Smooth muscle cell (in vitro differentiated cells): ENCODE data around the gene NKAIN1. TPM values are rescaled to one million over a fixed set of nuclear protein-coding genes. Genes with fewer than 3 reads are reported as not detected.
"Not testable (repeated sequence)": the region's sequence is repeated elsewhere in the genome, so short reads cannot be mapped to it uniquely, and the experiment has no call there.

Experiments used
- DNase-seq: peaks from one replicate; lab custom pipeline; 2025; ENCODE audit not compliant: unreplicated experiment; lab: John Stamatoyannopoulos, UW
- H2AFZ ChIP-seq: fragments of 200-600 bp; sonication (generic); 2 replicates; pipeline ENCODE4 v1.6.0; 2016; ENCODE audit warnings: antibody characterized with exemption, low read depth, mild to moderate bottlenecking
- H3F3A ChIP-seq: fragments of 200-600 bp; sonication (generic); 2 replicates; pipeline ENCODE4 v1.6.0; 2017; ENCODE audit warnings: antibody characterized with exemption, low read depth
- H3K27ac ChIP-seq: fragments of 200-600 bp; sonication (generic); 2 replicates; pipeline ENCODE4 v1.5.1; 2016; ENCODE audit warnings: low read depth, mild to moderate bottlenecking
- H3K27me3 ChIP-seq: fragments of 200-600 bp; sonication (generic); 2 replicates; pipeline ENCODE4 v1.6.1; 2016; ENCODE audit warnings: low read depth, mild to moderate bottlenecking
- H3K36me3 ChIP-seq: fragments of 200-600 bp; sonication (generic); 2 replicates; pipeline ENCODE4 v1.5.1; 2016; ENCODE audit warnings: low read depth
- H3K4me1 ChIP-seq: fragments of 200-600 bp; sonication (generic); 2 replicates; pipeline ENCODE4 v1.5.1; 2016; ENCODE audit warnings: low read depth
- H3K4me2 ChIP-seq: fragments of 200-600 bp; sonication (generic); 2 replicates; pipeline ENCODE4 v1.6.0; 2016; ENCODE audit warnings: mild to moderate bottlenecking
- H3K4me3 ChIP-seq: fragments of 200-600 bp; sonication (generic); 2 replicates; pipeline ENCODE4 v1.5.1; 2016; ENCODE audit warnings: mild to moderate bottlenecking
- H3K79me2 ChIP-seq: fragments of 200-600 bp; sonication (generic); 2 replicates; pipeline ENCODE4 v1.6.0; 2016; ENCODE audit warnings: low read depth, mild to moderate bottlenecking
- H3K9ac ChIP-seq: fragments of 200-600 bp; sonication (generic); 2 replicates; pipeline ENCODE4 v1.6.0; 2016; ENCODE audit warnings: low read depth
- H3K9me3 ChIP-seq: fragments of 200-600 bp; sonication (generic); replicated peaks from 2 replicates; pipeline ENCODE4 v1.5.1; 2016; ENCODE audit warnings: low read depth
- H4K20me1 ChIP-seq: fragments of 200-600 bp; sonication (generic); 2 replicates; pipeline ENCODE4 v1.6.0; 2016; ENCODE audit warnings: low read depth
- CTCF ChIP-seq: fragments of 200-600 bp; sonication (generic); IDR thresholded peaks from 2 replicates; pipeline ENCODE4 v1.5.1; 2017; ENCODE audit warnings: borderline replicate concordance, mild to moderate bottlenecking, antibody characterized with exemption; ENCODE audit not compliant: insufficient read depth, poor library complexity, severe bottlenecking
- WGBS: methylation state at CpG from one replicate; pipeline ENCODE4 v1.1.7; 2016; ENCODE audit warnings: low lambda C conversion rate; 5-methylcytosine and 5-hydroxymethylcytosine counted together
- polyA plus RNA-seq: library from polyadenylated mRNA; unstranded; fragments of >200 nt; fragmentation: Nextera tagmentation; extraction: Ambion mirVana; gene quantifications from 2 replicates; pipeline ENCODE4 v1.2.1, GENCODE V29; 2016
- total RNA-seq: library from RNA; depleted of rRNA; stranded (reverse); fragments of >200 nt; gene quantifications from 2 replicates; pipeline ENCODE4 v1.2.3, GENCODE V29; 2014

Gene NKAIN1
- total and polyA plus RNA-seq, 2 experiments from 2014 or later = 0.39 TPM; not detected in 1

GRCh38 chr1:31196685-31197084, 43.0 kb downstream of the NKAIN1 start:
- DNase-seq = no peak
- Histone ChIP-seq H3K9me3 (no peaks in the 10 kb centered on the region), H3K79me2 (no peaks in the 10 kb centered on the region), H3K36me3 (no peaks in the 10 kb centered on the region), H3K4me2 (no peak overlapping the region), H3K4me3 (no peak overlapping the region), H4K20me1 (no peaks in the 10 kb centered on the region), H3K9ac (no peak overlapping the region), H3F3A (no peaks in the 10 kb centered on the region), H3K27me3 (no peaks in the 10 kb centered on the region), H3K27ac (no peak overlapping the region), H3K4me1 (no peaks in the 10 kb centered on the region), H2AFZ (no peak overlapping the region)
- no peak for TF ChIP-seq CTCF
- 94% methylated on average over 2 of the region's 2 CpGs for WGBS

- H3K4me2 ChIP-seq, H2AFZ ChIP-seq, H3K4me3 ChIP-seq, DNase-seq, H3K4me1 ChIP-seq, H3K27ac ChIP-seq, H3F3A ChIP-seq, H3K27me3 ChIP-seq, H4K20me1 ChIP-seq, H3K36me3 ChIP-seq, H3K9ac ChIP-seq, H3K79me2 ChIP-seq, H3K9me3 ChIP-seq: not testable (repeated sequence)
- 84% methylated on average over 6 of the region's 10 CpGs for WGBS
Measured at GRCh38 chr1:31195267-31195666, 44.4 kb downstream of the NKAIN1 start.

GRCh38 chr1:31193729-31194128, 46.0 kb downstream of the NKAIN1 start:
- H3K4me1 ChIP-seq = no peaks in the 10 kb centered on the region
- H3F3A ChIP-seq = no peaks in the 10 kb centered on the region
- no peak overlapping the region for H3K27ac ChIP-seq
- H3K4me2 ChIP-seq = no peak overlapping the region
- no peaks in the 10 kb centered on the region for H3K36me3 ChIP-seq
- H4K20me1 ChIP-seq = no peaks in the 10 kb centered on the region
- no peak for DNase-seq
- H3K9me3 ChIP-seq = no peaks in the 10 kb centered on the region
- no peaks in the 10 kb centered on the region for H3K79me2 ChIP-seq
- H3K27me3 ChIP-seq = no peaks in the 10 kb centered on the region
- TF ChIP-seq CTCF = no peak
- WGBS = 76% methylated on average over 5 of the region's 5 CpGs
- H2AFZ ChIP-seq = no peak overlapping the region
- H3K4me3 ChIP-seq = no peak overlapping the region
- H3K9ac ChIP-seq = no peak overlapping the region

GRCh38 chr1:31191281-31191680, 48.4 kb downstream of the NKAIN1 start:
- no peaks in the 10 kb centered on the region for H3K27me3 ChIP-seq
- H3K9ac ChIP-seq = no peak overlapping the region
- 100% methylated on average over 1 of the region's 1 CpG for WGBS
- DNase-seq = no peak
- no peaks in the 10 kb centered on the region for H3K4me1 ChIP-seq
- H3K4me3 ChIP-seq = no peak overlapping the region
- no peak overlapping the region for H3K4me2 ChIP-seq
- no peaks in the 10 kb centered on the region for H3F3A ChIP-seq
- no peaks in the 10 kb centered on the region for H4K20me1 ChIP-seq
- TF ChIP-seq CTCF = no peak
- H3K9me3 ChIP-seq = no peaks in the 10 kb centered on the region
- no peaks in the 10 kb centered on the region for H3K36me3 ChIP-seq
- no peak overlapping the region for H2AFZ ChIP-seq
- no peaks in the 10 kb centered on the region for H3K79me2 ChIP-seq
- H3K27ac ChIP-seq = no peak overlapping the region
